HG03558 (cell line): ENCODE results near the gene GRAMD4.

Experiments
- ATAC-seq: cut with Tn5 transposase; IDR thresholded peaks from one replicate; pipeline ENCODE4 v1.9.1; 2021; ENCODE audit warnings: moderate number of reproducible peaks; ENCODE audit not compliant: unreplicated experiment; ENCODE audit errors: extremely low read depth

GRAMD4 gene

DNA sequence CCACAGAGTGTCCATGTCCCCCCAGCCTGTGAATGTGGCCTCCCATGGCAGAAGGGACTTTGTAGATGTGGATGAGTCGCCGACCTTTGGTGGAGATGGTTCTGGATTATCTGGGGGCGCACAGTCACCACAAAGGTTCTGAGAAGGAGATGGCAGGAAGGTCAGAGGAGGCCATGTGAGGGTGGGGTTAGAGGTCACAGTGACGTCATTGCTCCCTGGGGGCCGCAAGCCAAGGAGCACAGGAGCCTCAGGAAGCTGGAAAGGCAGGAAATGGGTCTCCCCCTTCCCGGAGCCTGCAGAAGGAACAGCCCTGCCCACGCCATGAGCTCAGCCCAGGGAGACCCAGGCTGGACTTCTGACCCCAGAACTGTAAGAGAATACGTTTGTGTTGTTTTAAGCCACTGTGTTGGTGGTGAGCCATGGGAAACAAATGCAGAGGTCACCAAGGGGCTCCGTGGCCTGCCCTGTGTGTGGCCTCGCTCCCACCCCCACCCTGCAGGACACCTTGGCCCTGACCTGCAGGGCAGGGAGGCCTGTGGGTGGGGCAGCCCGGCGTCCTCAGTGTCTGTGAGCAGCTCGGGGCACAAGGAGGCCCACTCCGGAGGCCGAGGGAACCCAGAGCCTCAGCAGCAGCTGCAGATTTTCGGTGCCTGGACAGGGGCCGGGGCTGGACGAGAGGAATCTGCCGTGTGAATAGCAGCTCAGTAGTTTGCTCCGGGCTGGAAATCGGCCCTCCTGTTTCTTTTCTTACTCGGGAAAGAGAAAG, 32.1 kb downstream of the GRAMD4 start:
- ATAC-seq, result no peak

DNA sequence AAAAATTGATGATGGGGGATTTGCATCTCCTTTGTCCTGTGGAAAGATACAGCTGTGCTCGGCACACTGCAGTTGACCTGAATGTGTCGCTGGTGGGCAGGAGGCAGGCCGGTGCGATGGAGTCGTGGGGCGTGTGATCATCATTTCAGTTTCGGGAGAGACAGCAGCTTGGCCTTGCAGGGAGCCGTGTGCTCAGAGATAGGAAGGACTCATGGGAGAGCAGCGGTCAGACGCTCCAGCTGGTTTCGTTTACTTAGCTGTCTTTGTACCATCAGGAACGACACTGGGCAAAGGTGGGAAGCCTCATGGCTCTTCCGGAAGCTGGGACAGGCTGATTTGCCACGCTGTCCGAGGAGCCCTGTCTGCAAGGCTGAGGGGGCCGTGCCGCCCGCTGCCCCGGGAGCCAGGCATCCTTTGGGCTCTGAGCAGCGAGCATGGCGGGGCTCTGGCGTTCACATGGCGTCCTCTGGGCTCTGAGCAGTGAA, 32.7 kb downstream of the GRAMD4 start:
- ATAC-seq, result no peak

DNA sequence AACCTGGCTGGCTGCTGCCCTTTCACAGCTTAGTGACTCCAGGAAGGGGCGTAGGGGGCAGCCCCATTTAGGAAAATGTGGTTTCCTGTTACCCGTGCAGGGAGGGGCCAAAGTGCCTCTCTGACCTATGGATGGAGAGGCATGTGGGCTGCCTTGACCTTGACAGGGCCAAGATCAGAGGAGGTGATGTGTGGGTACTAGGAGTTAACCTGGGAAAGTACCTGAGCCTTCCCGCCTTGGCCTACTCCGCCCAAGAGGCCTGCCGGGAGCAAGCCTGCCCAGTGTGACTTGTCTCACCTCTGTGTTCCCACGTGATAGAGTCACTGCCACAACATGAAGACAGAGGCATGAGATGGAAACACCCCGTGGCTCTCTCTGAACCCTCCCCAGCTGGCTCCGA, 33.4 kb downstream of the GRAMD4 start:
- no peak for ATAC-seq

DNA sequence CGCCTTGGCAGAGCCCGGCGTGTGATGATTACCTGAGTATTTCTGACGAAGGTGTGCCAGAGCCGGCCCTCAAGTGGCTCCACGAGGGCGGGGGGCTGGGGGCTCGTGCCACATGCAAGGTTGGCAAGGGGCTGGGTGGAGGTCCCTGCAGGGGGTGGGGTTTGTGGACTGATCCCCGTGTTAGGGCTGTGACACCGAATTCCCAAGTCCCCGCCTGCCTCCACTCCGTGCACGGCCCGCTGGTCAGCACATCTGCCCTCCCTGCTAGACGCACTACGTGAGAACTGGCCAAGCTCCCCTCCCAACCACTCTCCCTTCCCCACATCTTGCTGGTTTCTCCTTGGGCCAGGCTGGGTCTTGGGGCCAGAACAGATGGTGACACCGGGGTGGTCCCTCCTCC, 34.2 kb downstream of the GRAMD4 start:
- no peak for ATAC-seq

DNA sequence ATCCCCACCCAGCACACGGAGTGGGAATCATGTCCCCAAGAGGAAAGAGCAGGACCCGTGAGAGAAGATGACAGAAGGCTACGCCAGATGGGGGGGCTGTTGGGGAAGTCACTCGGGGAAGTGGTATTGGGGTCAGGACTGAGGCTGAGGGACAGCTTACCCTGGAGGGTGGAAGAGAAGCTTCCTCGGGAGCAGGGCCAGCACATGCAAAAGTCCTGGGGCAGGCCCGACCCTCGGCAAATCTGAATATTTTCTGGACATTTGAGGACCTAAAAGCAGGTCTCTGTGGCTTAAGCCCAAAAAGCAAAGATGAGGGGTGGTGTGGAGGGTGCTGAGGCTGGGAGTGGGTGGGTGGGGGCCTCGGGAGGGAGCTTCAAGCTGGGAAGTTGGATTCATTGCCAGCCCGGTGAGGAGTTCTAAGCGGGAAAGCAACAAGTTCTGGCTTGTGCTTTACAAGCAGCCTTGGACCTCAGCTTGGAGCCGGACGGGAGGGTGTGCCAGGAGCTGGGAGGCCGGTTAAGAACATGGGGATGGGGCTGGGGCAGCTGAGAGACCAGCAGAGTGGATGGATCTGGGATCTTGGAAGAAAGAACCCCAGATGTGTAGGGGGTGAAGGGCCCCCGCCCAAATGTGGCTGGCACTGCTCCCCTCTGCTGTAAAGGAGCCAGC, 34.9 kb downstream of the GRAMD4 start:
- ATAC-seq, result no peak

DNA sequence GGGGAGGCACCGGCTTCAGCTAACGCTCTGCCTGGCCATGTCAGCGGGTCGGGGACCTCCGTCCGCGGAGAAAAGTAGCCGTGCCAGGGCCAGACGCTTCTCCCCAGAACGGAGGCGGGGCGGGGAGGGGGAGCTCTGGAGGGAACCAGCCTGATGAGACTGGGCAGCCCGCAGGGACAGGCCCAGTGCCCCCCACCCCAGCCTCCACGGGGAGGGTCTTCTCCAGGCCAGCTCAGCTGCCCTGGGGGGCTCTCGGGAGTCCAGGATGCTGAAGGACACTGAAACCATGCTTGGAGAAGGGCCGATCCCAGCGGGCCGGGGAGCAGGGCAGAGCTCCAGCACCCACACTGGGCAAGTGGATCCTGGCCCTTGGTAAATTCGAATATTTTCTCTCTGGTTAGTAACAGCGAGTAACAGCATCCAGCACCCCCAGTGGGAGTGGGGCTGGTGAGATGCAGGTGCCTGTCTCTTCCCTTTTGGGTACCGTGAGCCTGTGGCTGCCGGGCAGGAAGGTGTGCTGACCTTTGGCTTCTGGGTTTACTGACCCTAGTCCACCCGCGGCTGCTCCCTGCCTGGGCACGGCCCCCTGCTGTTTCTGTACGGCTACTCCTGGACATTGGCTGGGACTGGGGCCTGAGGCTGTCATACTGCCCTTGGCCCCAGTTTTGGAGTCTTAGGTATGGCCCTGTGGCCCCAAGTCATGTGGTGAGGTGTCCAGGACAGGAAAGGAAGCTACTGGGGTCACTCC, 35.8 kb downstream of the GRAMD4 start:
- no peak for ATAC-seq

DNA sequence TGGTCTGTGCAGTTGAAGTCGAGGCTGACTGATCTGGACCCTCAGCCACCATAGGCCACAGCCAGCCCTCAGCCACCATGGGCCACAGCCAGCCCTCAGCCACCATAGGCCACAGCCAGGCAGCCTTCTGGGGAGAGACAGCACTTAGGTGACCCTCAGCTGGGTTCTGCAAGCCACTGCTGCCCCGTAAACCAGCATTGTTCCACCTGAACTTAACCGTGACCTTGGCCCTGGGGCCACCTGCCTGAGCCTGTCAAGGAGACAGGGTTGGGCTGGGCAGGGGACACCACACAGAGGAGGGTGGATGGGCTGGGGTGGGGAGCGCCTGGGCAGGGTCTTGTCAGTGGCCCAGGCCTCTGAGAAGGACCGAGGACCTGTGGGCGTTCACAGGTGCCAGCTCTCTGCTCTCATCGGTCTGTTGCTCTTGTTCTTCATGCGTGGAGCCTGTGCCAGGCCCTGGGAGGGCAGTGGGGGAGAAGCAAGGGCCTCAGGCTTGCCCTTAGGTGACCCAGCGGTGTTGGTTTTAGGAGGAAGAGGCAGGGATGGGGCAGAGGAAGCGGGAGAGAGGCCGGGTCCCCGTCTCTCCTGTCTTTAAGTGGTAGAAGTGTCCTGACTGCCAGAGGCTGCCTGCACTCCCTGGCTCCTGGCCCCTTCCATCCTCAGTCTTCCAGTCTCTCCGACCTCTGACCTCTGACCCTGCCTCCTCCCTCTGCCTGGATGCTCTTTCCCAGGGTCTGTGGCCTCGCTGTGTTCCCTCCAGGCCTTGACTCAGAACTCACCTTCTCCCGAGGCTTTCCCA, 36.9 kb downstream of the GRAMD4 start:
- ATAC-seq, result no peak

DNA sequence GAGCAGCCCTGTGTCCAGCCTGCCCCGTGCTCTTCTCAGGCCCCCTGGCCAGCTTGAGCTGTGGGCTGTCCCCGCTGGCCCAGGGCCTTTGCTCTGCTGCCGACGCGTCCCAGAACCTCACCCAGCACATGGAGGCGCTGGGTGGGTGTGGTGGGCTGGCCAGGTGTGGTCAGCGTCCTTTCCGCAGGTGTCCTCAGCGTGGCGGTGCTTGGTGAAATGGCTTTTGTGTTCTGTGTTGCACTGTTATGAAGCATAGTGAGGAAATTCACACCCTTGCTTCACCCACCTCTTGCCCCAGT, 37.4 kb downstream of the GRAMD4 start:
- ATAC-seq, result no peak

DNA sequence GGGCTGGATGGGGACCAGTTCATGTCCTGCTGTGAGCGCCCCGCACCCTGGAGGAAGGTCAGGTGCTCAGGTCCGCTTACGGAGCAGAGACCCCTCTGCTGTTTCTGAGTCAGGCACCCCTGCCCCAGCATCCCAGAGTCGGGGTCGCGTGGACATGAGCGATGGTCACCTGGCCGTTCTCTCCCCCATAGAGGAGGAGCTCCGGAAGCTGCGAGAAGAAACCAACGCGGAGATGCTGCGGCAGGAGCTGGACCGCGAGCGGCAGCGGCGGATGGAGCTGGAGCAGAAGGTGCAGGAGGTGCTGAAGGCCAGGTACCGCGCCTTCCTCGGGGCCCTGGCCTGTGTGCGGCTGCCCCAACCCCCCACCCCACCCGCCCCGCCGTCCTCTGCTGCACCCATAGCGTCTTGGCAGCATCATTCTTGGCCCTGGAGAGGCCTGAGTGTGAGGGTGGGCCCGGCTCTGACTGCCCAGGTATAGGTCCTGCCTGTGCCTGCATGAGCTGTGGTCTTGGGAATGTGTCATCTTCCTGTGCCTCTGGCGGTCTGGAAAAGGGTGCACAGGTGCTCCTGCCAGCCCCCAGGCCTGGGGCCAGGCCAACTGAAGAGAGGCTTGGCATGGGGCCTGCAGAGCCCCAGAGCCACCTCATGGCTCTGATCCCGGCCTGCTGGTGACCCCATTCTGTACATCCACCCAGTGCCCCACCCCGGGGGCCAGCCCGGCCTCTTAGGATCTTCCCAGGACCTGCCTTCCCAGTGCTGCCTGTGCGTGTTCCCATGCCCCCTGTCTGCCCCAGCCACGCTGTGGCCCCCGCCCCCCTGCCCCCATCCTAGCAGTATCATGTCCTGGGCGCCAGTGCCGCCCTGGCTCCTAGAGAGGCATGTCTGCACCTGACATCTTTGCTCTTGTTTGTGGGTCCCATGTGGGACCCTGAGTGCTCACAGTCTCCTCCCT, 38.1 kb downstream of the GRAMD4 start:
- ATAC-seq, result no peak

DNA sequence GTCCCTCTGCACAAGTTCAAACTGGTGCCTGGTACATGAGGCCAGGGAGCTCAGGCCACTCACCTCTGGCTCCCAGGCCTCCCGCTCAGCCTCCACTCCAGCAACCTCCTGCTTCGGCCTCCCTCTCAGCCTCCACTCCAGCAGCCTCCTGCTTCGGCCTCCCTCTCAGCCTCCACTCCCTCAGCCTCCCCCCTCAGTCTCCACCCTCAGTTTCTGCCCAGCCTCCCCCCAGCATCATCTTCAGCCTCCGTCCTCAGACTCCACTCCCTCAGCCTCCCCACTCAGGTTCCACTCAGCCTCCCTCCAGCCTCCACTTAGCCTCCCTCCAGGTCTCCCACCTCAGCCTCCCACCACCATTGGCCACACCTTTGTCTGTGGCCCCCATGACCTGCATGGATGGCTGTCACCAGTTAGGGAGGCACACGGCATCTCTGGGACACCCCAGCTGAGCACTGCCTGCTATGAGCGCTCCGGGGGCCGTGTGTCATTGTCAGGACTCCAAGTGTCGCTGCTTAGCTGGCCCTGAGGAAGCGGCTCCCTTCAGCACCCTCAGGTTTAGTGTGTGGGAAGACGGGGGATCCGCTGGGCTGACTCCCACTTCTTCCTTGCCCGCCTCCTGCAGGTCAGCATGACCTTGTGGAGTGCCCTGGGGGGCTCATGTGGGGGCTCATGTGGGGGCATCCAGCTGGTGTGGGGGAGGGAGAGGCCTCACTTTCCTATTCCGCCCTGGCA, 39.0 kb downstream of the GRAMD4 start:
- ATAC-seq, result no peak

DNA sequence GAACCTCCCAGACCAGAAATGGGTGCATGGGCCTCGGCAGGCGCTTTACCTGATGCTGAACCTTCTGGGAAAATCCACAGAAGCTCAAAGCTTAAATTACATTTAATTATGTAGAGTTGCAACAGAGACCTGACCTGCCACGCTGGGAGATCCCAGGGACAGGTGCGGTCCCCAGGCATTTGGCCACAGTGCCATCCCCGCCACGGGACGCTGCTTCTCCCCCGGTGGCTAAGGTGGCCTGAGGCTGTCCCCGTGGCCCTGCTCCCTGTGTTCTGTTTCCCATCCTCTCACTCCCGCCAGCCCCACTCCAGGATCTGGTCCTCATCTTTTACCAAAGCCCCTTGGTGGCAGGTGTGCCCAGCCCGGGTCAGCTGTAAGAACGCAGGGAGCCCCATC, 39.6 kb downstream of the GRAMD4 start:
- no peak for ATAC-seq

DNA sequence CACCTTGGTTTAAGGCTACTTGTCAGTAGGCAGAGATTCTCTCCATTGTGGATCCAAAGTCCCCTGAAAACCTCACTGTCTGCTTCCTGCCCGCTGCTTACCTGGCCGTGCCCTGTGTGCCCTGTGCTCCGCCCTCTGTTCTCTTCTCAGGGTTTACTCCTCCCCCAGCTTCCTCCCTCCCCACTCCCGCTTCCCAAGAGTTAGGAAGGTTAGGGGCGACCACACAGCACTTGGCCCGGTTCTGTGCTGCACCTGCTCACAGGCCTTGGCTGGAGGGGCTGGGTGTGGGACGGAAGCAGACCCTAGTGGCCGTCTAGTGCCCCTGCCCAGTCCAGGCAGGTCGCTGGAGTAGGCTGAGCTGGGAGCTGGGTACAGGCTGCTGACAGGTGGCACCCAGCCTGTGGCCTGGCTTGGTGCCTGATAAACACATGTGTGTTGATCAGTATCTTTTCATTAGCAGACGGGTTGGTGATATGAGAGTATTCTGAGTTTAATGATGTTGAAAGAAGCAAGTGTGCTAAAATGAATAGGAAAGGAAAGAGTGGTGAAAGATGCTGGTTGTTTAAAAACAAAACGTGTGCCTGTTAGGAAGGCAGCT, 40.5 kb downstream of the GRAMD4 start:
- ATAC-seq, result no peak

DNA sequence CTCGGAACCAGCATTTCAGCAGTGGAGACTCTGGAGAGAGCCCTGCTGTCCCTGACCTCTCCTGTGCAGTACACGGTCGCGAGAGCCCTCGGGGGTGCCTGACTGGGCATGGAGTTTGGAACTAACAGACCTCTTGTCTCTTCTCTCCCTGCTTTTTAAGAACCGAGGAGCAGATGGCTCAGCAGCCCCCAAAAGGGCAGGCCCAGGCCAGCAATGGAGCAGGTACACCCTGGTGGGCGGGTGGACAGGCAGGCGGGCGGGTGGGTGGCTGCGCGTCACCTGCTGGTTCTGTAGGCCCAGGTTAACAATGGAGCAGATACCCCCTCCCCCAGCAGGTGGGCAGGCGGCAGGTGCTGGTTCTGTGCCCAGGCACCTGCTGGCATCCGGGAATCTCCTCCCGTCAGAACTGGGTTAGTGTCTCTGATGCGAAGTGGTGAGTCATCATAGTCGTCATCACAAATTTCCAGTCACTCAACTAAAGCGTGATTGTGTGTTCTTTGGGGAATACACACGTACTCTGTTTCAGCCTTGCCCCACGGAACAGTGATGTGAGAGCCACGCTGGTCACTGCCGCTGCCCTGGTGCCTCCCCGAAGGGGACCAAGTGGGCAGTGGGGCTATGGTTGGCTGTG, 41.1 kb downstream of the GRAMD4 start:
- ATAC-seq, result no peak

DNA sequence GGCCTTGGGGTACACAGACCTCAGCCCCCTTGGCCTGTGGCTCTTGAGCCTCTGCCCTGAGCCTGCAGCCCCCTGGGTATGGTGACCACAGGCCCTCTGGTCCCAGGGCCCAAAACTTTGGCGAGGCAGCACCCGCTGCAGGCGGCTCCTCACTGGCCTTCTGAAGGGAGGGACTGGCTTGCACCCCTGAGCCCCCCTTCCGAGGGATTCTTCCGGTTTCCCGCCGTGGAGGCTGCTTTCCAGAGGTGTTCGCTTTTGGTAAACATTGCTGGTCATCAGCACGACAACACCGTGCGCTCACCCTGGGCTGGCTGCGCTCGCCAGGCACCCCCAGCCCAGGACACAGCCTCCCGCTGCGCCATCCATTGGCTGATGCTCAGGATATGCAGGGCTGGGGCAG, 42.0 kb downstream of the GRAMD4 start:
- no peak for ATAC-seq

DNA sequence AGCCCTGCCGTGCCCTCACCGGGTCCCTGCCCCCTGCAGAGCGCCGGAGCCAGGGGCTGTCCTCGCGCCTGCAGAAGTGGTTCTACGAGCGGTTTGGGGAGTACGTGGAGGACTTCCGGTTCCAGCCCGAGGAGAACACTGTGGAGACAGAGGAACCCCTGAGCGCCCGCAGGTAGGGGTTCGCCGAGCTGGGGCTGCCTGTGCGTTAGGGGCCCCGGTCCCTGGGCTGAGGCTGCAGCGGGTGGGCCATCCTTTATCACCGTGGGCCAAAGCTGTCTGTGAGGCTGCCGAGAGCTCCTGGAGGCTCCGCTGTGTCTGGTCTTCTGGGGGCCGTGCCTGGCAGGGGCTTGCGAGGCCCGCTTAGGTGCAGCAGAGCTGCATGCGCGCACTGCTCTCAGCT, 42.8 kb downstream of the GRAMD4 start:
- no peak for ATAC-seq

DNA sequence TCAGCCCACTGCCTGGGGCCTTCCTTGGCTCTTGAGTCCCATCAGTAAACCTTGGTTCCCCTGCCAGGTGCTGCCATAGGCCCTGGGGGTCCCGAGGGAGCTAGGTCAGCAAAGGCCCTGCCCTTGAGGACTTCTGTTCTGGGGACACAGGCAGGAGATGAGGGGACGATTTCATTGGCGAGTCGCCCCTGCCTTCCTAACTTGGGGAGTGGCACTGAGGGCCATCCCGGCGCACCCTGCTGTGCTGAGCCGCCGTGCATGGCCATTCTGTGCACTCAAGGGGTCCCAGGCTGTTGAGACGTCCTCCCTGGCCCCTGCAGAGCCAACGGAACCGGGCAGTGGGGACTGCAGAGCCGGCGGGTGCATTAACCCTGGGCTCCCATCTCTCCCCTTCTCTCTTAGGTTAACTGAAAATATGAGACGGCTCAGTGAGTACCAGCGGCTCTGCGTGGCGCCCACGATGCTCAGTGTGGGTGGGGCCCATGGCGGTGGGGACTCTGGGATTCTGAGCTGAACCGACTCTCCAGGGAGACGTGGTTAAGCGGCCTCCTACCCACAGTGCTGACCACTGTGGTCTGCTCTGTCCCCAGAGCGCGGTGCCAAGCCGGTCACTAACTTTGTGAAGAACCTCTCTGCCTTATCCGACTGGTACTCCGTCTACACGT, 43.4 kb downstream of the GRAMD4 start:
- ATAC-seq, result no peak

DNA sequence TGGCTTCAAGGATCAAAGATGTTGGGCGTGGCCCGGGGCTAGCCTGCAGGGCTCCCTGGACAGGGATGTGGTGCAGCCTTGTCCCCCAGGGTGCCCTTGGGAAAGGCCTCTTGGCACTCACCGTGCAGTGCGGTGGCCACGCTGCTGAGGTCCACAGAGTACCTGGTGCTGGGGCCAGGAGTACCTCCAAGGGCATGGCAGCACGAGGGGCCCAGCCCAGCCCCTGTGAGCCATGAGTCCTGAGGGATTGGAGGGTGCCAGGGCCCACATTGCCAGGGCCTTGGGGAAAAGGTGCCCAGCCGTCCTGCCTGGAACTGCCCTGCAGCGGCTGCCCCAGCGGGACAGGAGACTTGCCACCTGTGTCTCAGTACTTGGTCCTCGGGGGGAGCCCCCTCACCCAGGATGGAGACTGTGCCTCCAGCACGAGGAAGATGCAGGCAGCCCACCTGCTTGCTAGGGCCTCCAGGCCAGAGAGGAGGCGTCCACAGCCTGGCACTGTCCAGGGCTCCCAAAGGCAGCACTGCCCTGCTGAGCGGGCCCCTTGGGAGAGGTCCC, 44.2 kb downstream of the GRAMD4 start:
- no peak for ATAC-seq
